K562 (cell line): ENCODE measurements around the gene MEF2D. TPM values are rescaled to one million over a fixed set of nuclear protein-coding genes. Genes with fewer than 3 reads are reported as not detected.

Source experiments
- ATAC-seq: fragments of 200-7000 bp; cut with Tn5 transposase; 3 replicates; pipeline ENCODE4 v1.9.1; 2020; ENCODE audit warnings: moderate library complexity
- BruUV-seq: library from RNA; stranded (reverse); fragments of 400-500 nt; replicated peaks from 2 replicates; lab custom pipeline; 2021; lab: Mats Ljungman, UMichigan
- CTCF ChIA-PET: fragments of 300-600 bp; formaldehyde crosslinking; extraction: SDS; loops from one replicate; lab custom pipeline; 2021; ENCODE audit warnings: low intra/inter-chr PET ratio; lab: Yijun Ruan, JAX
- POLR2A ChIA-PET: fragments of 300-600, 350-650 bp; sonication (Branson Sonifier 250); formaldehyde crosslinking; extraction: SDS; loops from one replicate; lab custom pipeline; 2021; ENCODE audit warnings: antibody characterized with exemption, inconsistent platforms; lab: Yijun Ruan, JAX
- DNase-seq, 4 experiments: peaks; one replicate each; pipeline versions ENCODE4 v3.0.0 to v3.0.0-alpha.2; 2011 to 2018; ENCODE audit warnings: low spot score in 3 of 4, mixed read lengths in 3 of 4; ENCODE audit errors: extremely low read depth in 1 of 4
- FAIRE-seq: peaks from 2 replicates; lab custom pipeline; 2011; peaks lifted over from hg19 to GRCh38; lab: Jason Lieb, UNC
- H2AFZ ChIP-seq: 2 replicates; pipeline ENCODE4 v1.6.0; 2011; ENCODE audit warnings: low read depth, low read length, control low read depth, inconsistent platforms
- H3K27ac ChIP-seq: fragments of 200-600 bp; 3 replicates; pipeline ENCODE4 v1.8.0; 2011; ENCODE audit warnings: low read depth, mild to moderate bottlenecking, control low read depth, inconsistent platforms, low read length, moderate library complexity, mixed read lengths; ENCODE audit errors: extremely low read depth
- H3K27me3 ChIP-seq, 2 experiments: fragments of 300-600 bp in 1 of 2; 2 replicates in 1 of 2; 3 replicates in 1 of 2; pipeline versions ENCODE4 v1.6.0 to v1.8.0; 2011; ENCODE audit warnings: inconsistent platforms in 2 of 2, low read length in 2 of 2, mild to moderate bottlenecking in 1 of 2, mixed read lengths in 1 of 2, moderate library complexity in 1 of 2; ENCODE audit not compliant: control insufficient read depth in 2 of 2, insufficient read depth in 2 of 2
- H3K36me3 ChIP-seq: fragments of 300-600 bp; 3 replicates; pipeline ENCODE4 v1.8.0; 2011; ENCODE audit warnings: mild to moderate bottlenecking, low read length, inconsistent platforms; ENCODE audit not compliant: control insufficient read depth, insufficient read depth
- H3K4me1 ChIP-seq, 2 experiments: fragments of 200-600 bp in 1 of 2; replicated peaks in 1 of 2; 2 replicates in 1 of 2; 3 replicates in 1 of 2; pipeline versions ENCODE4 v1.5.1 to v1.8.0; 2011; ENCODE audit warnings: inconsistent platforms in 2 of 2, low read length in 2 of 2, mild to moderate bottlenecking in 1 of 2, mixed read lengths in 1 of 2, moderate library complexity in 1 of 2; ENCODE audit not compliant: control insufficient read depth in 2 of 2, insufficient read depth in 2 of 2
- H3K4me2 ChIP-seq: 2 replicates; pipeline ENCODE4 v1.6.1; 2011; ENCODE audit warnings: low read length, control low read depth, inconsistent platforms, mixed read lengths; ENCODE audit not compliant: insufficient read depth
- H3K4me3 ChIP-seq: fragments of 200-600 bp; sonication (generic), shearing (Covaris generic); 2 replicates; pipeline ENCODE4 v1.5.1; 2016; ENCODE audit warnings: control low read depth, inconsistent platforms
- H3K79me2 ChIP-seq: fragments of 200-600 bp; 3 replicates; pipeline ENCODE4 v1.8.0; 2011; ENCODE audit warnings: low read length, inconsistent platforms; ENCODE audit not compliant: control insufficient read depth, insufficient read depth
- H3K9ac ChIP-seq, 2 experiments: 2 replicates each; pipeline versions ENCODE4 v1.6.0 to v1.6.1; 2011; ENCODE audit warnings: low read depth in 2 of 2, low read length in 2 of 2, control low read depth in 1 of 2, inconsistent platforms in 1 of 2, mild to moderate bottlenecking in 1 of 2, mixed read lengths in 1 of 2; ENCODE audit not compliant: insufficient read depth in 1 of 2
- H3K9me1 ChIP-seq: one replicate; pipeline ENCODE4 v1.6.0; 2011; ENCODE audit warnings: inconsistent platforms, mild to moderate bottlenecking, low read length, moderate library complexity; ENCODE audit not compliant: control insufficient read depth, insufficient read depth
- H3K9me3 ChIP-seq: replicated peaks from 2 replicates; pipeline ENCODE4 v1.5.1; 2011; ENCODE audit warnings: low read depth, low read length, inconsistent platforms; ENCODE audit not compliant: control insufficient read depth, insufficient read depth
- H4K20me1 ChIP-seq: replicated peaks from 2 replicates; pipeline ENCODE4 v1.6.1; 2011; ENCODE audit warnings: low read length, inconsistent platforms, mixed read lengths; ENCODE audit not compliant: control insufficient read depth, insufficient read depth
- DACH1 ChIP-seq: fragments of 450-650 bp; IDR thresholded peaks from 2 replicates; pipeline ENCODE4 v1.6.1; 2018; ENCODE audit not compliant: partially characterized antibody
- JUN ChIP-seq, 2 experiments: sonication (generic) in 1 of 2; formaldehyde crosslinking in 1 of 2; IDR thresholded peaks; 2 replicates each; pipeline versions ENCODE4 v1.6.1 to v1.8.0; 2012 to 2022; ENCODE audit warnings: borderline replicate concordance in 2 of 2, mild to moderate bottlenecking in 2 of 2, improper control_type of control experiment in 1 of 2, low read depth in 1 of 2, low read length in 1 of 2, missing genetic modification reagents in 1 of 2
- KAT7 ChIP-seq: sonication (generic); formaldehyde crosslinking; IDR thresholded peaks from 2 replicates; pipeline ENCODE4 v1.8.0; 2022; ENCODE audit warnings: missing genetic modification reagents, mild to moderate bottlenecking, borderline replicate concordance
- NCOR1 ChIP-seq: fragments of 450-650 bp; IDR thresholded peaks from 2 replicates; pipeline ENCODE4 v1.6.1; 2016; ENCODE audit warnings: mild to moderate bottlenecking, moderate library complexity
- TEAD1 ChIP-seq, 2 experiments: fragments of 450-650 bp in 1 of 2; sonication (generic) in 1 of 2; formaldehyde crosslinking; IDR thresholded peaks; 2 replicates each; pipeline versions ENCODE4 v1.4.0 to v1.8.0; 2020 to 2022; ENCODE audit warnings: mild to moderate bottlenecking in 2 of 2, missing genetic modification reagents in 1 of 2
- WGBS: fragments of 100-300 bp; shearing (Covaris generic); methylation state at CpG from one replicate; pipeline ENCODE4 v1.1.6; 2016; ENCODE audit warnings: low coverage, mixed read lengths; ENCODE audit not compliant: insufficient coverage; ENCODE audit errors: missing lambda C conversion rate; 5-methylcytosine and 5-hydroxymethylcytosine counted together
- in situ Hi-C: fragments of 300-500 bp; cut with MboI; formaldehyde crosslinking; loops from 4 replicates; pipeline ENCODE4 v1.15.0; 2018; ENCODE audit warnings: inconsistent platforms, mixed read lengths
- intact Hi-C: fragments of 100-400 bp; cut with micrococcal nuclease; formaldehyde crosslinking; loops from 2 replicates; pipeline ENCODE4 v1.14.2; 2022
- polyA plus RNA-seq, 8 experiments: library from polyadenylated mRNA; depleted of rRNA in 4 of 8; stranded (reverse) in 5 of 8; unstranded in 3 of 8; fragments of >200 nt; fragmentation: Nextera tagmentation in 2 of 8; fragmentation: Illumina TruSeq in 1 of 8; extraction: Ambion mirVana in 2 of 8; extraction: Trizol in 1 of 8; gene quantifications; 2 replicates each; pipeline versions ENCODE4 v1.2.1 to v1.2.3, GENCODE V29; 2011 to 2014; ENCODE audit warnings: inconsistent platforms in 1 of 8, missing spikeins in 1 of 8
- total RNA-seq, 7 experiments: library from RNA; depleted of rRNA in 6 of 7; stranded (reverse); fragments of >200 nt in 6 of 7; fragmentation: Illumina TruSeq in 2 of 7; extraction: Trizol in 2 of 7; gene quantifications; 2 replicates each; pipeline versions ENCODE4 v1.2.1 to v1.2.3, GENCODE V29; 2011 to 2021; ENCODE audit warnings: low replicate concordance in 1 of 7
- TF ChIP-seq, protein P1 (sequence below), 3 experiments: fragments of 200-800 bp in 1 of 3; sonication (Bioruptor generic) in 1 of 3; sonication (generic) in 1 of 3; formaldehyde crosslinking in 1 of 3; IDR thresholded peaks; 2 replicates each; pipeline versions ENCODE4 v1.6.1 to v1.8.0; 2016 to 2022; ENCODE audit warnings: mild to moderate bottlenecking in 2 of 3, missing compliant biosample characterization in 2 of 3, missing genetic modification characterization in 2 of 3, missing genetic modification reagents in 1 of 3
- TF ChIP-seq, protein P2 (sequence below): fragments of 450-650 bp; formaldehyde crosslinking; IDR thresholded peaks from 2 replicates; pipeline ENCODE4 v1.4.0; 2020; ENCODE audit warnings: mild to moderate bottlenecking, moderate library complexity

Gene MEF2D
- total and polyA plus RNA-seq, 9 of the 15 experiments (the other 6 are each of a cell fraction or from before 2014, with no cell fraction given), result 0.10 to 19.5 (median 2.6) TPM

DNA sequence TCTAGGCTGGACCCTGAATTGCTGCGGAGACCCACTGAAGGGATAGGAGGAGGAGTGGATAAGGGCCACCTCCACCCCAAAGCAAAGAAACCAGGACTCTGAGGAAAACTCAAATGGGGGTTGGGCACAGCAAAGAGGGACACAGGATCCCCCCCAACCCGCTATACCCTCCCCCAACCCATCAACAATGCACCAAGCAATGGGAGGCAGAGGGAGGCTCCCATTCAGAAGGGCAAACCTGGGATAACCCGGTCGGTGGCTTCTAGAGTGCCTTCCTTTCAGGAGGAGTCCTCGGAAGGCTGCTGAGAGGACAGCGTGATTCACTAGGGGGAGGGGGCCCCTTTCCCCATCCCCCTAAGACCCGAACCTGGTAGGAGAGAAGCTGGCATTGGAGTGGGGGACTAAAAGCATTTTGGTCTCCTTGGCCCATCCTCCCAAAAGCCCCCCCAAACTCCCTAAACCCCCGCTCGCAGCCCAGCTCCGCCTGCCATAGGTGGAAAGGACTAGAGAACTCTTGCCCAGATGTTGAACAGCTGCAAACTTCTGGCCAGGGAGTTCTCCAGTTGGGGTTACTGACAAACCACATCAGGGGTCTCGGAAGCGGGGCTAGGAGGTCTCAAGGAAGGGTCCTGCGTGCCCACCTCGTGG lies 1.3 kb downstream of the MEF2D start:
- intact Hi-C loops, result no loop called here
- Histone ChIP-seq H3K4me2 (peak overlapping the region; percentile 74), H2AFZ (no peak overlapping the region), H3K9me3 (no peaks in the 10 kb centered on the region), H4K20me1 (peaks cover 37% of the 10 kb centered on the region), H3K4me1 (peaks cover 70 to 74% of the 10 kb centered on the region in 2 experiments), H3K79me2 (peaks cover 62% of the 10 kb centered on the region), H3K4me3 (peak overlapping the region; percentile 71), H3K9ac (peak overlapping the region; percentile 52 to 96; a peak in 3 of 4 replicates), H3K27me3 (no peaks in the 10 kb centered on the region; a peak in 1 of 5 replicates), H3K36me3 (peaks cover 10% of the 10 kb centered on the region; the same call in 2 of the 3 replicates), H3K9me1 (peaks cover 12% of the 10 kb centered on the region), H3K27ac (peak overlapping the region; percentile 49; the same call in 2 of the 3 replicates)
- WGBS, result 5% methylated on average over 10 of the region's 14 CpGs
- no peak for ATAC-seq
- BruUV-seq, result no TSS peak
- ChIA-PET CTCF (no interaction called here), POLR2A (interaction anchor here (0.7 to 6.6 kb wide), 10 partner anchors 9 to 94 kb away, joined by 3 to 62 read pairs (median 4); no protein-coding TSS in a partner anchor)
- no peak for FAIRE-seq
- in situ Hi-C loops, result no loop called here
- 0 out of 4 replicates have a peak, but pooled peaks of 1 of the 2 experiments have one; percentile 2 for TF ChIP-seq TEAD1 (CRISPR knock-in tag; IDR thresholded peaks at IDR 0.05)
- peak; percentile 43 for TF ChIP-seq DACH1
- TF ChIP-seq, protein P1, sequence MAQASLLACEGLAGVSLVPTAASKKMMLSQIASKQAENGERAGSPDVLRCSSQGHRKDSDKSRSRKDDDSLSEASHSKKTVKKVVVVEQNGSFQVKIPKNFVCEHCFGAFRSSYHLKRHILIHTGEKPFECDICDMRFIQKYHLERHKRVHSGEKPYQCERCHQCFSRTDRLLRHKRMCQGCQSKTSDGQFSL (CRISPR knock-in tag; IDR thresholded peaks at IDR 0.05), result no peak
- TF ChIP-seq, protein P1 (tag; IDR thresholded peaks at IDR 0.05), result 0 out of 4 replicates have a peak, but pooled peaks of 1 of the 2 experiments have one; percentile 21
- 0 out of 2 replicates have a peak, but pooled peaks have one; percentile 58 for TF ChIP-seq KAT7 (CRISPR knock-in tag)
- TF ChIP-seq JUN (IDR thresholded peaks at IDR 0.05; ENCODE audit: borderline replicate concordance, low read depth, low read length), result 0 out of 2 replicates have a peak, but pooled peaks have one; percentile 2
- TF ChIP-seq JUN (CRISPR knock-in tag; IDR thresholded peaks at IDR 0.05; ENCODE audit: borderline replicate concordance), result no peak
- TF ChIP-seq NCOR1, result no peak
- TF ChIP-seq, protein P2, sequence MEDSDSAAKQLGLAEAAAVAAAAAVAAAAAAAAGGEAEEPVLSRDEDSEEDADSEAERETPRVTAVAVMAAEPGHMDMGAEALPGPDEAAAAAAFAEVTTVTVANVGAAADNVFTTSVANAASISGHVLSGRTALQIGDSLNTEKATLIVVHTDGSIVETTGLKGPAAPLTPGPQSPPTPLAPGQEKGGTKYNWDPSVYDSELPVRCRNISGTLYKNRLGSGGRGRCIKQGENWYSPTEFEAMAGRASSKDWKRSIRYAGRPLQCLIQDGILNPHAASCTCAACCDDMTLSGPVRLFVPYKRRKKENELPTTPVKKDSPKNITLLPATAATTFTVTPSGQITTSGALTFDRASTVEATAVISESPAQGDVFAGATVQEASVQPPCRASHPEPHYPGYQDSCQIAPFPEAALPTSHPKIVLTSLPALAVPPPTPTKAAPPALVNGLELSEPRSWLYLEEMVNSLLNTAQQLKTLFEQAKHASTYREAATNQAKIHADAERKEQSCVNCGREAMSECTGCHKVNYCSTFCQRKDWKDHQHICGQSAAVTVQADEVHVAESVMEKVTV (CRISPR knock-in tag), result no peak
- DNase-seq, result peak in 2 of 4 experiments; percentile 21 to 34
